H1 (cell line): ENCODE data around the gene PRRT2. TPM values are rescaled to one million over a fixed set of nuclear protein-coding genes. Genes with fewer than 3 reads are reported as not detected.

Experiments used
- CBX8 ChIP-seq: fragments of 300-800, 300-1000 bp; sonication (generic); IDR thresholded peaks from 2 replicates; pipeline ENCODE4 v1.7.1; 2016; ENCODE audit warnings: low read depth, low read length, borderline replicate concordance
- CHD1 ChIP-seq: IDR thresholded peaks from 2 replicates; pipeline ENCODE4 v1.6.1; 2012; ENCODE audit warnings: low read depth, low read length, improper control_type of control experiment
- CTBP2 ChIP-seq: IDR thresholded peaks from 2 replicates; pipeline ENCODE4 v1.7.0; 2011; ENCODE audit warnings: borderline replicate concordance, mild to moderate bottlenecking, moderate library complexity, mixed read lengths, low read length; ENCODE audit not compliant: insufficient read depth, insufficient read length
- JUN ChIP-seq: IDR thresholded peaks from 2 replicates; pipeline ENCODE4 v1.6.1; 2011; ENCODE audit warnings: low read depth, mild to moderate bottlenecking, improper control_type of control experiment, low read length
- JUND ChIP-seq: IDR thresholded peaks from 2 replicates; pipeline ENCODE4 v1.6.1; 2011; ENCODE audit warnings: mild to moderate bottlenecking, improper control_type of control experiment, low read length
- POLR2AphosphoS5 ChIP-seq: IDR thresholded peaks from 2 replicates; pipeline ENCODE4 v1.6.1; 2011; ENCODE audit warnings: low read depth, low read length
- RFX5 ChIP-seq: IDR thresholded peaks from 2 replicates; pipeline ENCODE4 v1.6.1; 2011; ENCODE audit warnings: low read depth, low read length, improper control_type of control experiment, borderline replicate concordance
- RXRA ChIP-seq: IDR thresholded peaks from 2 replicates; pipeline ENCODE4 v1.6.1; 2011; ENCODE audit warnings: low read depth, mild to moderate bottlenecking, low read length, moderate library complexity; ENCODE audit not compliant: insufficient read depth
- SIN3A ChIP-seq, 2 experiments: IDR thresholded peaks in 1 of 2; conservative IDR thresholded peaks in 1 of 2; 2 replicates each; pipeline ENCODE4 v1.6.1; 2011 to 2012; ENCODE audit warnings: low read length in 2 of 2, improper control_type of control experiment in 1 of 2, low read depth in 1 of 2, mild to moderate bottlenecking in 1 of 2
- SIRT6 ChIP-seq: IDR thresholded peaks from one replicate; pipeline ENCODE4 v1.7.1; 2012; ENCODE audit warnings: low read length, inconsistent platforms
- SP4 ChIP-seq: IDR thresholded peaks from 2 replicates; pipeline ENCODE4 v1.6.1; 2012; ENCODE audit warnings: low read length, inconsistent platforms
- SRF ChIP-seq: IDR thresholded peaks from 2 replicates; pipeline ENCODE4 v1.6.1; 2011; ENCODE audit warnings: mild to moderate bottlenecking, low read depth, low read length, moderate library complexity
- TBP ChIP-seq: IDR thresholded peaks from 2 replicates; pipeline ENCODE4 v1.6.1; 2011; ENCODE audit warnings: low read depth, low read length, improper control_type of control experiment
- TCF12 ChIP-seq: IDR thresholded peaks from 2 replicates; pipeline ENCODE4 v1.6.1; 2011; ENCODE audit warnings: low read depth, mild to moderate bottlenecking, low read length
- TEAD4 ChIP-seq: IDR thresholded peaks from 2 replicates; pipeline ENCODE4 v1.6.1; 2012; ENCODE audit warnings: low read depth, low read length, inconsistent platforms, mixed read lengths
- polyA plus RNA-seq, 7 experiments: library from polyadenylated mRNA; depleted of rRNA in 3 of 7; stranded (reverse) in 5 of 7; unstranded in 2 of 7; fragments of >200 nt in 5 of 7; fragments of 200-250 nt in 2 of 7; gene quantifications; 1 replicate in 5 of 7; 2 replicates in 1 of 7; 4 replicates in 1 of 7; pipeline versions ENCODE4 v1.2.1 to v1.2.3, GENCODE V29; 2011 to 2013; ENCODE audit warnings: missing spikeins in 2 of 7, mixed read lengths in 2 of 7
- total RNA-seq: library from RNA; stranded (reverse); fragmentation: NEBNext Ultra II Directional; extraction: Animal tissue kit (Norgen Biotek cat#: 25700); gene quantifications from 2 replicates; pipeline ENCODE4 v1.2.1, GENCODE V29; 2021
- TF ChIP-seq, protein P1 (sequence below): IDR thresholded peaks from 2 replicates; pipeline ENCODE4 v1.6.1; 2012; ENCODE audit warnings: low read length, inconsistent platforms
- TF ChIP-seq, protein P2 (sequence below): IDR thresholded peaks from 2 replicates; pipeline ENCODE4 v1.6.1; 2012; ENCODE audit warnings: inconsistent platforms

PRRT2 gene
- total and polyA plus RNA-seq, 2 of the 8 experiments (the other 6 are each of a cell fraction or from before 2014, with no cell fraction given): 12.8 to 32.6 TPM

DNA sequence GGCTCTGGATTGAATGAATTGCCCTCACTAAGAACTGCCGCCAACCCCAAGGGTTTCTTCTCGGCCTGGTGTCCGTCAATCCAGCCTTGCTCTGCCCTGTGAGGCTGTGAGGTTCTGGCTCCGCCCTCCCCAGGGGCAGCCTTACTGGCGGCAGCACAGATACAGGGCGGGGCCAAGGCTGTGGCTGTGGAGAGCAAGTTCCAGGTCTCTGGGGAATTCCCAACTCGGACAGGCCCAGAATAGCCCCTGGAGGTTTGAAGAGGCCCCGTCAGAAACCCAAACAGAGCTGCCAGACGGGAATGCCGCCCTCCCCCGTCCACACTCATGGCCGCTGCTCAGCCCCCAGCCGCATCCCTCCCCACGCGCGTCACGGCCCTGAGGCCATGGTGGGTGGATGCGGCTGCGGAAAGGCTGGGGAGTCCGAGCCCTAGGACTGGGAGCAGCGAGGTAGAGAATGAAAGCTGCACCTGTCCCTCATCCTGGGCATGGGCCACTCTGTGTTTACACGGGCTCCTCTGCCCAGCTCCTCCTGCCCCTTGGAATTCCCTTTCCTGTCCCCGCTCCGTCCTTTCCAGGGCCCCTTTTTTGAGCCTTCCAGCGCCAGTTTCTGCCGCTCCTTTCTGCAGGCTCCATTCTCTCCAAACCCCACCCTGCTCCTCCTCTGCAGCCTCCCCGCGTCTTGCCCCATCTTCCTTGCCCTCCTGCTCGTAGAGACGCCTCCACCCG is 660 bp upstream of the PRRT2 start (continued):
- TF ChIP-seq, protein P1, sequence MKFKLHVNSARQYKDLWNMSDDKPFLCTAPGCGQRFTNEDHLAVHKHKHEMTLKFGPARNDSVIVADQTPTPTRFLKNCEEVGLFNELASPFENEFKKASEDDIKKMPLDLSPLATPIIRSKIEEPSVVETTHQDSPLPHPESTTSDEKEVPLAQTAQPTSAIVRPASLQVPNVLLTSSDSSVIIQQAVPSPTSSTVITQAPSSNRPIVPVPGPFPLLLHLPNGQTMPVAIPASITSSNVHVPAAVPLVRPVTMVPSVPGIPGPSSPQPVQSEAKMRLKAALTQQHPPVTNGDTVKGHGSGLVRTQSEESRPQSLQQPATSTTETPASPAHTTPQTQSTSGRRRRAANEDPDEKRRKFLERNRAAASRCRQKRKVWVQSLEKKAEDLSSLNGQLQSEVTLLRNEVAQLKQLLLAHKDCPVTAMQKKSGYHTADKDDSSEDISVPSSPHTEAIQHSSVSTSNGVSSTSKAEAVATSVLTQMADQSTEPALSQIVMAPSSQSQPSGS: 0 out of 2 replicates have a peak, but pooled peaks have one; percentile 42
- TF ChIP-seq RFX5: no peak
- TF ChIP-seq SP4: no peak
- TF ChIP-seq SRF: no peak
- TF ChIP-seq POLR2AphosphoS5: peak; percentile 83
- no peak for TF ChIP-seq TCF12
- TF ChIP-seq TBP: no peak
- TF ChIP-seq, protein P2, sequence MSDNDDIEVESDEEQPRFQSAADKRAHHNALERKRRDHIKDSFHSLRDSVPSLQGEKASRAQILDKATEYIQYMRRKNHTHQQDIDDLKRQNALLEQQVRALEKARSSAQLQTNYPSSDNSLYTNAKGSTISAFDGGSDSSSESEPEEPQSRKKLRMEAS: no peak
- no peak for TF ChIP-seq CTBP2
- 0 out of 2 replicates have a peak, but pooled peaks have one; percentile 25 for TF ChIP-seq TEAD4
- TF ChIP-seq RXRA: no peak
- TF ChIP-seq SIRT6: no peak
- TF ChIP-seq SIN3A (conservative IDR thresholded peaks at IDR 0.05 in 1 of 2, IDR thresholded peaks at IDR 0.05 in 1 of 2; ENCODE audit: low read depth in 1 of 2, low read length in 2 of 2): peak; percentile 73 to 87
- no peak for TF ChIP-seq JUN
- TF ChIP-seq JUND: no peak
- no peak for TF ChIP-seq CBX8
- TF ChIP-seq CHD1: no peak
